GM23338 (cell line): Measurements from ENCODE around the gene TECPR2.

Experiments
- CREB1 ChIP-seq: fragments of 250-450 bp; sonication (Bioruptor Pico); IDR thresholded peaks from 2 replicates; pipeline ENCODE4 v1.5.0; 2020; ENCODE audit warnings: low read depth, mild to moderate bottlenecking, moderate library complexity
- EZH2 ChIP-seq: fragments of 200-600 bp; sonication (generic); IDR thresholded peaks from one replicate; pipeline ENCODE4 v1.8.0; 2017; ENCODE audit warnings: antibody characterized with exemption, mild to moderate bottlenecking, low read depth; ENCODE audit not compliant: unreplicated experiment
- POLR2AphosphoS5 ChIP-seq: IDR thresholded peaks from 2 replicates; pipeline ENCODE4 v1.6.1; 2016; ENCODE audit warnings: antibody characterized with exemption, low read depth
- TF ChIP-seq, protein P1 (sequence below), 2 experiments: fragments of 200-600 bp in 1 of 2; sonication (generic) in 1 of 2; conservative IDR thresholded peaks; 2 replicates each; pipeline versions ENCODE4 v1.5.1 to v1.6.1; 2016 to 2017; ENCODE audit warnings: antibody characterized with exemption in 2 of 2, low read depth in 2 of 2, mild to moderate bottlenecking in 2 of 2, moderate library complexity in 1 of 2

GRCh38 chr14:102362084-102362483 is 657 bp upstream of the TECPR2 start:
- TF ChIP-seq, protein P1, sequence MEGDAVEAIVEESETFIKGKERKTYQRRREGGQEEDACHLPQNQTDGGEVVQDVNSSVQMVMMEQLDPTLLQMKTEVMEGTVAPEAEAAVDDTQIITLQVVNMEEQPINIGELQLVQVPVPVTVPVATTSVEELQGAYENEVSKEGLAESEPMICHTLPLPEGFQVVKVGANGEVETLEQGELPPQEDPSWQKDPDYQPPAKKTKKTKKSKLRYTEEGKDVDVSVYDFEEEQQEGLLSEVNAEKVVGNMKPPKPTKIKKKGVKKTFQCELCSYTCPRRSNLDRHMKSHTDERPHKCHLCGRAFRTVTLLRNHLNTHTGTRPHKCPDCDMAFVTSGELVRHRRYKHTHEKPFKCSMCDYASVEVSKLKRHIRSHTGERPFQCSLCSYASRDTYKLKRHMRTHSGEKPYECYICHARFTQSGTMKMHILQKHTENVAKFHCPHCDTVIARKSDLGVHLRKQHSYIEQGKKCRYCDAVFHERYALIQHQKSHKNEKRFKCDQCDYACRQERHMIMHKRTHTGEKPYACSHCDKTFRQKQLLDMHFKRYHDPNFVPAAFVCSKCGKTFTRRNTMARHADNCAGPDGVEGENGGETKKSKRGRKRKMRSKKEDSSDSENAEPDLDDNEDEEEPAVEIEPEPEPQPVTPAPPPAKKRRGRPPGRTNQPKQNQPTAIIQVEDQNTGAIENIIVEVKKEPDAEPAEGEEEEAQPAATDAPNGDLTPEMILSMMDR (conservative IDR thresholded peaks at IDR 0.05; ENCODE audit: low read depth in 2 of 2), result no peak
- TF ChIP-seq POLR2AphosphoS5 (no peak), CREB1 (CRISPR knock-in tag) (no peak), EZH2 (no peak)
